Measurements from ENCODE around the gene GPR21. TPM values are rescaled to one million over a fixed set of nuclear protein-coding genes. Genes with fewer than 3 reads are reported as not detected.

The GPR21 gene
- total RNA-seq, 4 donors from 2014 or later: 0.39 to 4.2 (median 3.2) TPM

- H3K27me3 ChIP-seq: no peaks in the 10 kb centered on the region
Observed at GRCh38 chr9:123062351-123063176, 29.1 kb downstream of the GPR21 start.

GRCh38 chr9:123063177-123063598 is 29.7 kb downstream of the GPR21 start:
- H3K4me3 ChIP-seq: no peak overlapping the region
- H3K9me3 ChIP-seq: no peaks in the 10 kb centered on the region
- H3K27me3 ChIP-seq: no peaks in the 10 kb centered on the region
- peak overlapping the region in 1 of 4 donors; percentile 38 for H3K27ac ChIP-seq
- TF ChIP-seq POLR2A (IDR thresholded peaks at IDR 0.05) (no peak), CTCF (IDR thresholded peaks at IDR 0.05) (no peak), EP300 (IDR thresholded peaks at IDR 0.05) (no peak), POLR2AphosphoS5 (IDR thresholded peaks at IDR 0.05) (no peak)
- 17 to 26% methylated on average over 2 of the region's 2 CpGs for WGBS, 2 donors (ENCODE audit: low coverage in 1 of 2)
- H3K36me3 ChIP-seq: peaks cover 0 to 49% of the 10 kb centered on the region in 2 donors
- peaks cover 0 to 27% (median 0%) of the 10 kb centered on the region in 3 donors for H3K4me1 ChIP-seq
- no peak for ATAC-seq

More at GRCh38 chr9:123062351-123063176, 29.1 kb downstream of the GPR21 start:
- H3K4me1 ChIP-seq: peaks cover 0 to 27% (median 0%) of the 10 kb centered on the region in 3 donors
- 44 to 72% methylated on average over 1 to 7 of the region's 7 CpGs for WGBS, 2 donors (ENCODE audit: low coverage in 1 of 2)
- H3K36me3 ChIP-seq: peaks cover 0 to 47% of the 10 kb centered on the region in 2 donors
- ATAC-seq: no peak
- H3K27ac ChIP-seq: peak overlapping the region in 1 of 4 donors; percentile 38
- no peaks in the 10 kb centered on the region for H3K9me3 ChIP-seq
- TF ChIP-seq POLR2A (IDR thresholded peaks at IDR 0.05): no peak
- TF ChIP-seq EP300 (IDR thresholded peaks at IDR 0.05): no peak
- no peak for TF ChIP-seq POLR2AphosphoS5 (IDR thresholded peaks at IDR 0.05)
- no peak for TF ChIP-seq CTCF (IDR thresholded peaks at IDR 0.05)
- no peak overlapping the region for H3K4me3 ChIP-seq

GRCh38 chr9:123063896-123064295 is 30.4 kb downstream of the GPR21 start:
- no peaks in the 10 kb centered on the region for H3K27me3 ChIP-seq
- peaks cover 0 to 31% (median 0%) of the 10 kb centered on the region in 3 donors for H3K4me1 ChIP-seq
- H3K4me3 ChIP-seq: no peak overlapping the region
- peaks cover 0 to 49% of the 10 kb centered on the region in 2 donors for H3K36me3 ChIP-seq
- no peak overlapping the region for H3K27ac ChIP-seq
- H3K9me3 ChIP-seq: no peaks in the 10 kb centered on the region
- no peak for ATAC-seq
- no peak for TF ChIP-seq CTCF (IDR thresholded peaks at IDR 0.05)
- TF ChIP-seq POLR2A (IDR thresholded peaks at IDR 0.05): no peak
- TF ChIP-seq POLR2AphosphoS5 (IDR thresholded peaks at IDR 0.05): no peak
- no peak for TF ChIP-seq EP300 (IDR thresholded peaks at IDR 0.05)
- 82 to 93% methylated on average over 2 to 11 of the region's 11 CpGs for WGBS, 2 donors (ENCODE audit: low coverage in 1 of 2)

GRCh38 chr9:123064716-123065115 is 31.2 kb downstream of the GPR21 start:
- TF ChIP-seq POLR2AphosphoS5 (IDR thresholded peaks at IDR 0.05) (no peak), EP300 (IDR thresholded peaks at IDR 0.05) (no peak), CTCF (IDR thresholded peaks at IDR 0.05) (no peak), POLR2A (IDR thresholded peaks at IDR 0.05) (no peak)
- peaks cover 0 to 56% of the 10 kb centered on the region in 2 donors for H3K36me3 ChIP-seq
- no peaks in the 10 kb centered on the region for H3K9me3 ChIP-seq
- 47 to 58% methylated on average over 2 of the region's 2 CpGs for WGBS, 2 donors (ENCODE audit: low coverage in 1 of 2)
- peaks cover 0 to 33% (median 0%) of the 10 kb centered on the region in 3 donors for H3K4me1 ChIP-seq
- no peak for ATAC-seq
- no peak overlapping the region for H3K27ac ChIP-seq
- H3K27me3 ChIP-seq: no peaks in the 10 kb centered on the region
- H3K4me3 ChIP-seq: no peak overlapping the region

- H3K4me3 ChIP-seq: no peak overlapping the region
- WGBS, 2 donors (ENCODE audit: low coverage in 1 of 2): 89 to 100% methylated on average over 2 of the region's 2 CpGs
- peaks cover 0 to 32% (median 0%) of the 10 kb centered on the region in 3 donors for H3K4me1 ChIP-seq
- H3K9me3 ChIP-seq: no peaks in the 10 kb centered on the region
- H3K27me3 ChIP-seq: no peaks in the 10 kb centered on the region
- TF ChIP-seq EP300 (IDR thresholded peaks at IDR 0.05): no peak
- TF ChIP-seq CTCF (IDR thresholded peaks at IDR 0.05): no peak
- no peak for TF ChIP-seq POLR2AphosphoS5 (IDR thresholded peaks at IDR 0.05)
- no peak for TF ChIP-seq POLR2A (IDR thresholded peaks at IDR 0.05)
- H3K36me3 ChIP-seq: peaks cover 2 to 61% of the 10 kb centered on the region in 2 donors
- ATAC-seq: no peak
- H3K27ac ChIP-seq: no peak overlapping the region
Observed at GRCh38 chr9:123065196-123065595, 31.7 kb downstream of the GPR21 start.
